Activated CD8-positive, alpha-beta memory T cell treated with anti-CD3 and anti-CD28 coated beads, Interleukin-2, amount 50 U/mL, for 24 hours (primary cell): ENCODE data around the gene APBB2.
"Not testable (repeated sequence)": the region's sequence is repeated elsewhere in the genome, so short reads cannot be mapped to it uniquely, and the experiment has no call there.

Experiments used
- DNase-seq: peaks from one replicate; pipeline ENCODE4 v3.0.0-alpha.2; 2020; ENCODE audit errors: extremely low read depth

APBB2 gene

GRCh38 chr4:41060352-41061334, 153.7 kb downstream of the APBB2 start:
- DNase-seq: no peak

GRCh38 chr4:41059411-41059810, 154.9 kb downstream of the APBB2 start:
- DNase-seq: not testable (repeated sequence)

GRCh38 chr4:41058426-41058825, 155.9 kb downstream of the APBB2 start:
- no peak for DNase-seq

GRCh38 chr4:41057467-41057866, 156.9 kb downstream of the APBB2 start:
- DNase-seq: no peak

- no peak for DNase-seq
These were observed 162.1 kb downstream of the APBB2 start for GRCh38 chr4:41052287-41052686.

GRCh38 chr4:41050880-41051775, 163.2 kb downstream of the APBB2 start:
- DNase-seq: no peak

- no peak for DNase-seq
These were observed 164.2 kb downstream of the APBB2 start for GRCh38 chr4:41050116-41050515.

- DNase-seq: not testable (repeated sequence)
These were observed 165.2 kb downstream of the APBB2 start for GRCh38 chr4:41049176-41049575.

GRCh38 chr4:41044791-41045190, 169.6 kb downstream of the APBB2 start:
- DNase-seq: no peak

GRCh38 chr4:41044165-41044564, 170.2 kb downstream of the APBB2 start:
- DNase-seq: no peak

GRCh38 chr4:41043465-41043864, 170.9 kb downstream of the APBB2 start:
- DNase-seq: no peak

GRCh38 chr4:41041551-41041950, 172.8 kb downstream of the APBB2 start:
- no peak for DNase-seq

GRCh38 chr4:41039317-41039716, 175.0 kb downstream of the APBB2 start:
- no peak for DNase-seq

GRCh38 chr4:41038304-41038703, 176.0 kb downstream of the APBB2 start:
- no peak for DNase-seq

GRCh38 chr4:41029098-41029497, 185.2 kb downstream of the APBB2 start:
- no peak for DNase-seq

- no peak for DNase-seq
These were observed 185.8 kb downstream of the APBB2 start for GRCh38 chr4:41028392-41029076.

GRCh38 chr4:41026971-41027370, 187.4 kb downstream of the APBB2 start:
- no peak for DNase-seq

GRCh38 chr4:41025824-41026223, 188.5 kb downstream of the APBB2 start:
- no peak for DNase-seq

- DNase-seq: no peak
These were observed 189.5 kb downstream of the APBB2 start for GRCh38 chr4:41024556-41025491.

GRCh38 chr4:41022116-41022515, 192.2 kb downstream of the APBB2 start:
- no peak for DNase-seq
